Measurements from ENCODE around the gene LAMTOR4. TPM values are rescaled to one million over a fixed set of nuclear protein-coding genes. Genes with fewer than 3 reads are reported as not detected.

LAMTOR4 gene
- total RNA-seq, 1 donor from 2014 or later, result 70.5 TPM

DNA sequence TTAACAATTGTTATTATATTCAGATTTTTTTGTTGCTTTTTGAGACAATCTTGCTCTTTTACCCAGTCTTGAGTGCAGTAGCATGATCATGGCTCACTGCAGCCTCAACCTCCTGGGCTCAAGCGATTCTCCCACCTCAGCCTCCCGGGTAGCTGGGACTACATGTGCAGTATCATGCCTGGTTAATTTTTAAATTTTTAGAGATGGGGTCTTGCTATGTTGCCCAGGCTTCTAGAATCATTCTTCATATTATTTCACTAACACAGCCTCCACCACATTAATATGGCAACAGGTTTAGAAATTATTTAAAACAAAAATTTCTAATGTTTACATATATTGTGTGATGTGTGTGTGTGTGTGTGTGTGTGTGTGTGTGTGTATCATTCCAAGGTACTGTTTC, 1.4 kb upstream of the LAMTOR4 start:
- Histone ChIP-seq H2AFZ (replicated peaks) (no peak overlapping the region), H3F3A (ENCODE audit: low read depth) (peaks cover 12% of the 10 kb centered on the region), H3K9me3 (ENCODE audit: low read depth) (no peaks in the 10 kb centered on the region), H3K4me2 (no peak overlapping the region), H3K27ac (no peak overlapping the region), H3K4me1 (peaks cover 3% of the 10 kb centered on the region), H3K27me3 (no peaks in the 10 kb centered on the region), H3K36me3 (no peaks in the 10 kb centered on the region), H3K79me2 (ENCODE audit: low read depth) (peaks cover 34% of the 10 kb centered on the region), H3K4me3 (no peak overlapping the region), H4K20me1 (ENCODE audit: low read depth) (no peaks in the 10 kb centered on the region), H3K9ac (no peak overlapping the region)
- TF ChIP-seq, protein P1, sequence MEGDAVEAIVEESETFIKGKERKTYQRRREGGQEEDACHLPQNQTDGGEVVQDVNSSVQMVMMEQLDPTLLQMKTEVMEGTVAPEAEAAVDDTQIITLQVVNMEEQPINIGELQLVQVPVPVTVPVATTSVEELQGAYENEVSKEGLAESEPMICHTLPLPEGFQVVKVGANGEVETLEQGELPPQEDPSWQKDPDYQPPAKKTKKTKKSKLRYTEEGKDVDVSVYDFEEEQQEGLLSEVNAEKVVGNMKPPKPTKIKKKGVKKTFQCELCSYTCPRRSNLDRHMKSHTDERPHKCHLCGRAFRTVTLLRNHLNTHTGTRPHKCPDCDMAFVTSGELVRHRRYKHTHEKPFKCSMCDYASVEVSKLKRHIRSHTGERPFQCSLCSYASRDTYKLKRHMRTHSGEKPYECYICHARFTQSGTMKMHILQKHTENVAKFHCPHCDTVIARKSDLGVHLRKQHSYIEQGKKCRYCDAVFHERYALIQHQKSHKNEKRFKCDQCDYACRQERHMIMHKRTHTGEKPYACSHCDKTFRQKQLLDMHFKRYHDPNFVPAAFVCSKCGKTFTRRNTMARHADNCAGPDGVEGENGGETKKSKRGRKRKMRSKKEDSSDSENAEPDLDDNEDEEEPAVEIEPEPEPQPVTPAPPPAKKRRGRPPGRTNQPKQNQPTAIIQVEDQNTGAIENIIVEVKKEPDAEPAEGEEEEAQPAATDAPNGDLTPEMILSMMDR (IDR thresholded peaks at IDR 0.05), result no peak
- TF ChIP-seq EZH2phosphoT487 (IDR thresholded peaks at IDR 0.05), result no peak
- no peak for TF ChIP-seq EZH2 (IDR thresholded peaks at IDR 0.05)
- no peaks in the 10 kb centered on the region for H3K9me3 Mint-ChIP-seq
- no peak for DNase-seq (ENCODE audit: low spot score)
- no peak overlapping the region for H3K4me3 Mint-ChIP-seq
- peaks cover 13% of the 10 kb centered on the region for H3K4me1 Mint-ChIP-seq
- H3K36me3 Mint-ChIP-seq, result peaks cover 5% of the 10 kb centered on the region
- no peaks in the 10 kb centered on the region for H3K27me3 Mint-ChIP-seq (ENCODE audit: insufficient read depth, low read depth)
- H3K27ac Mint-ChIP-seq, result no peak overlapping the region

DNA sequence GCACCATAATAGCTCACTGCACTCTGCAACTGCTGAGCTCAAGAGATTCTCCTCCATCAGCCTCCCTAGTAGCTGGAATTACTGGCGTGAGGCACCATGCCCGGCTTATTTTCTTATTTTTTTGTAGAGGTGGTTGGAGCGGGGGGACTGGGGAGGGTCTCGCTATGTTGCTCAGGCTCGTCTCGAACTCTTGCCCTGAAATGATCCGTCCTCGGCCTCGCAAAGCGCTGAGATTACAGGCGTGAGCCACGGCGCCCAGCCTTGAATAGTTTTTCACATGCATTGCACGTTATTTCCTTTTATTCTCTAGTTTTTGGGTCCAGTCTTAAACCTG, 526 bp upstream of the LAMTOR4 start:
- no peaks in the 10 kb centered on the region for H3K36me3 ChIP-seq
- no peak overlapping the region for H3K27ac ChIP-seq
- peaks cover 13% of the 10 kb centered on the region for H3K4me1 Mint-ChIP-seq
- peaks cover 34% of the 10 kb centered on the region for H3K79me2 ChIP-seq (ENCODE audit: low read depth)
- no peaks in the 10 kb centered on the region for H3K27me3 ChIP-seq
- H3K9me3 ChIP-seq (ENCODE audit: low read depth), result no peaks in the 10 kb centered on the region
- peaks cover 3% of the 10 kb centered on the region for H3K4me1 ChIP-seq
- no peak overlapping the region for H3K4me3 ChIP-seq
- H3K4me3 Mint-ChIP-seq, result peak overlapping the region; percentile 96
- no peak overlapping the region for H3K9ac ChIP-seq
- TF ChIP-seq EZH2 (IDR thresholded peaks at IDR 0.05), result no peak
- TF ChIP-seq EZH2phosphoT487 (IDR thresholded peaks at IDR 0.05), result no peak
- TF ChIP-seq, protein P1 (IDR thresholded peaks at IDR 0.05), result no peak
- no peak for DNase-seq (ENCODE audit: low spot score)
- no peak overlapping the region for H2AFZ ChIP-seq (replicated peaks)
- peak overlapping the region; percentile 94 for H3K27ac Mint-ChIP-seq
- peaks cover under 1% of the 10 kb centered on the region for H4K20me1 ChIP-seq (ENCODE audit: low read depth)
- H3K36me3 Mint-ChIP-seq, result peaks cover 8% of the 10 kb centered on the region
- peak overlapping the region; percentile 37 for H3K4me2 ChIP-seq
- peaks cover 18% of the 10 kb centered on the region for H3F3A ChIP-seq (ENCODE audit: low read depth)
- no peaks in the 10 kb centered on the region for H3K27me3 Mint-ChIP-seq (ENCODE audit: insufficient read depth, low read depth)
- H3K9me3 Mint-ChIP-seq, result no peaks in the 10 kb centered on the region

DNA sequence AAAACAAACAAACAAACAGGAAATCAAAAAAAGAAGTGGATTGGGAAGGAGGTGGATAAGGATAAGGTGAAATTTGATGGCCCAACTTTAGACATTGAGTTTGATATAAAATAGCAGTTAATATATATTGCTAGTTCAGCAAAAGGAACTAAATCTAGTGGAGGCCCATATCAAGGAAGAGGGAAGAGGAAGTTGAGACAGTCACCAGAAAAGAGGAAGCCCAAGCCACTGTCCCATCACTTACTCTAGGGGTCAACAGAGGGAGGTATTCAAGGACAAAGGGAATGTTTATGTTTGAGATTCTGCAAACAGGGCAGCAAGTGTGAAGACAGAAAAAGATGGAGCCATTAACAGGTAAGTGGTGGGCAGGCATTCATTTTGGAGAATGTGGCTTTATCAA, 3.7 kb downstream of the LAMTOR4 start:
- Histone ChIP-seq H3K4me1 (peaks cover 3% of the 10 kb centered on the region), H3K27ac (no peak overlapping the region), H3K36me3 (no peaks in the 10 kb centered on the region), H3K4me2 (no peak overlapping the region), H3K9me3 (ENCODE audit: low read depth) (no peaks in the 10 kb centered on the region), H2AFZ (replicated peaks) (no peak overlapping the region), H3F3A (ENCODE audit: low read depth) (peaks cover 29% of the 10 kb centered on the region), H3K9ac (no peak overlapping the region), H3K4me3 (no peak overlapping the region), H3K79me2 (ENCODE audit: low read depth) (peaks cover 34% of the 10 kb centered on the region), H4K20me1 (ENCODE audit: low read depth) (peaks cover 25% of the 10 kb centered on the region), H3K27me3 (no peaks in the 10 kb centered on the region)
- peaks cover 4% of the 10 kb centered on the region for H3K27me3 Mint-ChIP-seq (ENCODE audit: insufficient read depth, low read depth)
- H3K36me3 Mint-ChIP-seq, result peaks cover 11% of the 10 kb centered on the region
- H3K4me1 Mint-ChIP-seq, result peaks cover 21% of the 10 kb centered on the region
- H3K9me3 Mint-ChIP-seq, result no peaks in the 10 kb centered on the region
- H3K4me3 Mint-ChIP-seq, result no peak overlapping the region
- TF ChIP-seq EZH2phosphoT487 (IDR thresholded peaks at IDR 0.05), result no peak
- TF ChIP-seq, protein P1 (IDR thresholded peaks at IDR 0.05), result no peak
- no peak for TF ChIP-seq EZH2 (IDR thresholded peaks at IDR 0.05)
- no peak for DNase-seq (ENCODE audit: low spot score)
- no peak overlapping the region for H3K27ac Mint-ChIP-seq

All from neural progenitor cell (in vitro differentiated cells).